Measurements from ENCODE around the gene LLGL1. TPM values are rescaled to one million over a fixed set of nuclear protein-coding genes. Genes with fewer than 3 reads are reported as not detected.

LLGL1 gene
- total RNA-seq, 1 donor from 2014 or later, result 43.5 TPM

DNA sequence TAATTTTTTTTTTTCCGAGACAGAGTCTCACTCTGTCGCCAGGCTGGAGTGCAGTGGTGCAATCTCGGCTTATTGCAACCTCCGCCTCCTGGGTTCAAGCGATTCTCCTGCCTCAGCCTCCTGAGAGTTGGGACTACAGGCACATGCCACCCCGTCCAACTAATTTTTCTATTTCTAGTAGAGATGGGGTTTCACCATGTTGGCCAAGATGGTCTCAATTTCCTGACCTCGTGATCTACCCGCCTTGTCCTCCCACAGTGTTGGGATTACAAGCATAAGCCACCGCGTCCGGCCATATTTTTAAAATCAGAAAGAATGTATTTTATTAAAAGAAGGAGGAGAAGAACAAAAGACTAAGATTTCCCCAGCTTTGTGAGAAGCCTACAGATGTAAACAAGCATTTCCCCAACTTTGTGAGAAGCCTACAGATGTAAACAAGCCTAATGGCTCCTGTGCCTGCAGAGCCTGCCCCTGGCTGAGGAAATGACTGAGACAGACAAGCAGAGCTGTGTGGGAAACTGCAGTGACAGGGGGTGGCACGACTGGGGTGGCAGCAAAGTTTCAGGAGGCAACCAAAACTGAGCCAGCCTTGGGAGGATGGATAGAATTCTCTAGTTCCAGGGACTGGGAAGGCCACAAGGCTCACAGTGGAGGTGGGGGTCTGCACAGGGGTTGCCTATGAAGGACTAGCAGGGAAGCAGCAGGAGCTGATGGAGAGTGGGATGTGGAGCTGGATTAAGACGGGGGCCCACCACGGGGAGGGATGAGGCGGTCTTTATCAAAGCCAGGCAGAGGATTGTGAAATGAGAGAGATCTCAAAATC, 66.5 kb downstream of the LLGL1 start:
- peaks cover 28% of the 10 kb centered on the region for H3K36me3 Mint-ChIP-seq (ENCODE audit: low read depth, unreplicated experiment)
- H3K27ac Mint-ChIP-seq (ENCODE audit: unreplicated experiment), result no peak overlapping the region

More for the DNA sequence above, 66.5 kb downstream of the LLGL1 start:
- no peak overlapping the region for H3K4me3 Mint-ChIP-seq (ENCODE audit: unreplicated experiment)
- peaks cover 4% of the 10 kb centered on the region for H4K20me1 ChIP-seq (ENCODE audit: insufficient read depth, low read length)
- no peaks in the 10 kb centered on the region for H3K4me1 ChIP-seq (ENCODE audit: insufficient read depth, low read length)
- H3K27ac ChIP-seq (ENCODE audit: low read depth, low read length), result no peak overlapping the region
- H3K4me1 Mint-ChIP-seq (ENCODE audit: low read depth, unreplicated experiment), result no peaks in the 10 kb centered on the region
- H3K9ac ChIP-seq (ENCODE audit: low read length), result no peak overlapping the region
- no peaks in the 10 kb centered on the region for H3K27me3 ChIP-seq (ENCODE audit: insufficient read depth, low read length)
- no peaks in the 10 kb centered on the region for H3K9me3 ChIP-seq (ENCODE audit: insufficient read depth, low read depth, low read length)
- no peak overlapping the region for H3K4me2 ChIP-seq (ENCODE audit: low read length)
- H3K36me3 ChIP-seq (ENCODE audit: insufficient read depth, low read length), result peaks cover 32% of the 10 kb centered on the region
- H3K27me3 Mint-ChIP-seq (ENCODE audit: low read depth, unreplicated experiment), result no peaks in the 10 kb centered on the region
- no peaks in the 10 kb centered on the region for H3K79me2 ChIP-seq (ENCODE audit: insufficient read depth, low read length)
- DNase-seq (ENCODE audit: low read depth), result no peak
- no peaks in the 10 kb centered on the region for H3K9me3 Mint-ChIP-seq (ENCODE audit: unreplicated experiment)
- H3K4me3 ChIP-seq (ENCODE audit: insufficient read depth, low read depth, low read length), result no peak overlapping the region
- TF ChIP-seq, protein P1, sequence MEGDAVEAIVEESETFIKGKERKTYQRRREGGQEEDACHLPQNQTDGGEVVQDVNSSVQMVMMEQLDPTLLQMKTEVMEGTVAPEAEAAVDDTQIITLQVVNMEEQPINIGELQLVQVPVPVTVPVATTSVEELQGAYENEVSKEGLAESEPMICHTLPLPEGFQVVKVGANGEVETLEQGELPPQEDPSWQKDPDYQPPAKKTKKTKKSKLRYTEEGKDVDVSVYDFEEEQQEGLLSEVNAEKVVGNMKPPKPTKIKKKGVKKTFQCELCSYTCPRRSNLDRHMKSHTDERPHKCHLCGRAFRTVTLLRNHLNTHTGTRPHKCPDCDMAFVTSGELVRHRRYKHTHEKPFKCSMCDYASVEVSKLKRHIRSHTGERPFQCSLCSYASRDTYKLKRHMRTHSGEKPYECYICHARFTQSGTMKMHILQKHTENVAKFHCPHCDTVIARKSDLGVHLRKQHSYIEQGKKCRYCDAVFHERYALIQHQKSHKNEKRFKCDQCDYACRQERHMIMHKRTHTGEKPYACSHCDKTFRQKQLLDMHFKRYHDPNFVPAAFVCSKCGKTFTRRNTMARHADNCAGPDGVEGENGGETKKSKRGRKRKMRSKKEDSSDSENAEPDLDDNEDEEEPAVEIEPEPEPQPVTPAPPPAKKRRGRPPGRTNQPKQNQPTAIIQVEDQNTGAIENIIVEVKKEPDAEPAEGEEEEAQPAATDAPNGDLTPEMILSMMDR (IDR thresholded peaks at IDR 0.05; ENCODE audit: insufficient read depth, low read depth, low read length), result no peak
- TF ChIP-seq EZH2 (IDR thresholded peaks at IDR 0.05; ENCODE audit: insufficient read depth, low read length), result no peak
- no peak for FAIRE-seq
- H2AFZ ChIP-seq (ENCODE audit: low read depth, low read length), result no peak overlapping the region

Other genes starting within 250 kb of the LLGL1 start
- gene ATPAF2, start 186.5 kb upstream of the LLGL1 start, total RNA-seq, result 24.8 and 27.9 TPM in 2 replicates
- gene GID4, start 186.2 kb upstream of the LLGL1 start, total RNA-seq, result 9.2 and 9.9 TPM in 2 replicates
- 32.2 and 35.0 TPM in 2 replicates for gene DRG2, start 137.7 kb upstream of the LLGL1 start, total RNA-seq
- gene MYO15A, start 116.9 kb upstream of the LLGL1 start, total RNA-seq, result 0.32 and 0.48 TPM in 2 replicates
- gene ALKBH5, start 41.8 kb upstream of the LLGL1 start, total RNA-seq, result 92.6 and 104 TPM in 2 replicates
- 227 and 257 TPM in 2 replicates for gene FLII, start 33.1 kb downstream of the LLGL1 start, total RNA-seq
- gene MIEF2, start 35.0 kb downstream of the LLGL1 start, total RNA-seq, result 11.6 and 14.1 TPM in 2 replicates
- 28.8 and 31.0 TPM in 2 replicates for gene TOP3A, start 89.4 kb downstream of the LLGL1 start, total RNA-seq
- 20.3 and 20.4 TPM in 2 replicates for gene SMCR8, start 89.7 kb downstream of the LLGL1 start, total RNA-seq
- gene SHMT1, start 137.9 kb downstream of the LLGL1 start, total RNA-seq, result 5.1 and 6.4 TPM in 2 replicates
- not detected in 2 replicates for gene EVPLL, start 152.1 kb downstream of the LLGL1 start, total RNA-seq

Data from astrocyte (in vitro differentiated cells and primary cell).